H1 (cell line): ENCODE data around the gene RPA3. TPM values are rescaled to one million over a fixed set of nuclear protein-coding genes. Genes with fewer than 3 reads are reported as not detected.
A peak's percentile ranks its signal among the peaks of the same experiment; 100 is the strongest.

Source experiments
- BACH1 ChIP-seq: IDR thresholded peaks from 2 replicates; pipeline ENCODE4 v1.6.1; 2012; ENCODE audit warnings: low read length, improper control_type of control experiment
- BCL11A ChIP-seq, 2 experiments: IDR thresholded peaks; one replicate each; pipeline ENCODE4 v1.6.1; 2011; ENCODE audit warnings: low read depth in 2 of 2, low read length in 2 of 2, mild to moderate bottlenecking in 2 of 2
- CBX5 ChIP-seq: fragments of 300-800, 300-1000 bp; sonication (generic); IDR thresholded peaks from 2 replicates; pipeline ENCODE4 v1.7.1; 2016; ENCODE audit warnings: antibody characterized with exemption, low read length, low read depth
- CBX8 ChIP-seq: fragments of 300-800, 300-1000 bp; sonication (generic); IDR thresholded peaks from 2 replicates; pipeline ENCODE4 v1.7.1; 2016; ENCODE audit warnings: low read depth, low read length, borderline replicate concordance
- CHD2 ChIP-seq: IDR thresholded peaks from 2 replicates; pipeline ENCODE4 v1.6.1; 2012; ENCODE audit warnings: low read length, improper control_type of control experiment
- EGR1 ChIP-seq: IDR thresholded peaks from 2 replicates; pipeline ENCODE4 v1.6.1; 2011; ENCODE audit warnings: low read depth, low read length, borderline replicate concordance
- EP300 ChIP-seq, 2 experiments: IDR thresholded peaks; 1 replicate in 1 of 2; 2 replicates in 1 of 2; pipeline ENCODE4 v1.6.1; 2011 to 2012; ENCODE audit warnings: low read depth in 2 of 2, low read length in 2 of 2, mild to moderate bottlenecking in 2 of 2, borderline replicate concordance in 1 of 2, inconsistent platforms in 1 of 2, moderate library complexity in 1 of 2
- FOSL1 ChIP-seq: IDR thresholded peaks from 2 replicates; pipeline ENCODE4 v1.6.1; 2011; ENCODE audit warnings: mild to moderate bottlenecking, low read depth, low read length, moderate library complexity; ENCODE audit not compliant: insufficient read depth
- HDAC2 ChIP-seq, 2 experiments: fragments of 300-600 bp in 1 of 2; sonication (generic) in 1 of 2; IDR thresholded peaks; 2 replicates each; pipeline ENCODE4 v1.6.1; 2011 to 2012; ENCODE audit warnings: low read depth in 2 of 2, low read length in 2 of 2, mild to moderate bottlenecking in 2 of 2, moderate library complexity in 2 of 2, borderline replicate concordance in 1 of 2, inconsistent platforms in 1 of 2
- JUN ChIP-seq: IDR thresholded peaks from 2 replicates; pipeline ENCODE4 v1.6.1; 2011; ENCODE audit warnings: low read depth, mild to moderate bottlenecking, improper control_type of control experiment, low read length
- MAX ChIP-seq: IDR thresholded peaks from 2 replicates; pipeline ENCODE4 v1.6.1; 2012; ENCODE audit warnings: inconsistent platforms
- NANOG ChIP-seq: IDR thresholded peaks from 2 replicates; pipeline ENCODE4 v1.6.1; 2011; ENCODE audit warnings: low read length, low read depth, mild to moderate bottlenecking, inconsistent platforms; ENCODE audit not compliant: insufficient read depth, poor library complexity, severe bottlenecking
- POLR2AphosphoS5 ChIP-seq: IDR thresholded peaks from 2 replicates; pipeline ENCODE4 v1.6.1; 2011; ENCODE audit warnings: low read depth, low read length
- RXRA ChIP-seq: IDR thresholded peaks from 2 replicates; pipeline ENCODE4 v1.6.1; 2011; ENCODE audit warnings: low read depth, mild to moderate bottlenecking, low read length, moderate library complexity; ENCODE audit not compliant: insufficient read depth
- SAP30 ChIP-seq: fragments of 300-600 bp; sonication (generic); IDR thresholded peaks from 2 replicates; pipeline ENCODE4 v1.7.1; 2012; ENCODE audit warnings: low read length, moderate library complexity, mild to moderate bottlenecking, inconsistent platforms; ENCODE audit not compliant: insufficient read depth, insufficient replicate concordance
- SIN3A ChIP-seq, 2 experiments: IDR thresholded peaks in 1 of 2; conservative IDR thresholded peaks in 1 of 2; 2 replicates each; pipeline ENCODE4 v1.6.1; 2011 to 2012; ENCODE audit warnings: low read length in 2 of 2, improper control_type of control experiment in 1 of 2, low read depth in 1 of 2, mild to moderate bottlenecking in 1 of 2
- SP2 ChIP-seq: IDR thresholded peaks from 2 replicates; pipeline ENCODE4 v1.6.1; 2012; ENCODE audit warnings: mild to moderate bottlenecking, low read length, inconsistent platforms
- SP4 ChIP-seq: IDR thresholded peaks from 2 replicates; pipeline ENCODE4 v1.6.1; 2012; ENCODE audit warnings: low read length, inconsistent platforms
- SUZ12 ChIP-seq: fragments of 200-600 bp; sonication (generic); IDR thresholded peaks from 2 replicates; pipeline ENCODE4 v1.6.1; 2012; ENCODE audit warnings: mild to moderate bottlenecking, inconsistent platforms, low read length, moderate library complexity, mixed read lengths
- TAF7 ChIP-seq: optimal IDR thresholded peaks from 2 replicates; pipeline ENCODE3; 2011; ENCODE audit warnings: low read depth, mild to moderate bottlenecking, inconsistent platforms, low read length, moderate library complexity, borderline replicate concordance
- TBP ChIP-seq: IDR thresholded peaks from 2 replicates; pipeline ENCODE4 v1.6.1; 2011; ENCODE audit warnings: low read depth, low read length, improper control_type of control experiment
- TCF12 ChIP-seq: IDR thresholded peaks from 2 replicates; pipeline ENCODE4 v1.6.1; 2011; ENCODE audit warnings: low read depth, mild to moderate bottlenecking, low read length
- YY1 ChIP-seq: IDR thresholded peaks from 2 replicates; pipeline ENCODE4 v1.6.1; 2011; ENCODE audit warnings: low read depth, mild to moderate bottlenecking, low read length
- polyA plus RNA-seq, 7 experiments: library from polyadenylated mRNA; depleted of rRNA in 3 of 7; stranded (reverse) in 5 of 7; unstranded in 2 of 7; fragments of >200 nt in 5 of 7; fragments of 200-250 nt in 2 of 7; gene quantifications; 1 replicate in 5 of 7; 2 replicates in 1 of 7; 4 replicates in 1 of 7; pipeline versions ENCODE4 v1.2.1 to v1.2.3, GENCODE V29; 2011 to 2013; ENCODE audit warnings: missing spikeins in 2 of 7, mixed read lengths in 2 of 7
- total RNA-seq: library from RNA; stranded (reverse); fragmentation: NEBNext Ultra II Directional; extraction: Animal tissue kit (Norgen Biotek cat#: 25700); gene quantifications from 2 replicates; pipeline ENCODE4 v1.2.1, GENCODE V29; 2021

RPA3 gene
- total and polyA plus RNA-seq, 2 of the 8 experiments (the other 6 are each of a cell fraction or from before 2014, with no cell fraction given) = 60.2 to 105 TPM

DNA sequence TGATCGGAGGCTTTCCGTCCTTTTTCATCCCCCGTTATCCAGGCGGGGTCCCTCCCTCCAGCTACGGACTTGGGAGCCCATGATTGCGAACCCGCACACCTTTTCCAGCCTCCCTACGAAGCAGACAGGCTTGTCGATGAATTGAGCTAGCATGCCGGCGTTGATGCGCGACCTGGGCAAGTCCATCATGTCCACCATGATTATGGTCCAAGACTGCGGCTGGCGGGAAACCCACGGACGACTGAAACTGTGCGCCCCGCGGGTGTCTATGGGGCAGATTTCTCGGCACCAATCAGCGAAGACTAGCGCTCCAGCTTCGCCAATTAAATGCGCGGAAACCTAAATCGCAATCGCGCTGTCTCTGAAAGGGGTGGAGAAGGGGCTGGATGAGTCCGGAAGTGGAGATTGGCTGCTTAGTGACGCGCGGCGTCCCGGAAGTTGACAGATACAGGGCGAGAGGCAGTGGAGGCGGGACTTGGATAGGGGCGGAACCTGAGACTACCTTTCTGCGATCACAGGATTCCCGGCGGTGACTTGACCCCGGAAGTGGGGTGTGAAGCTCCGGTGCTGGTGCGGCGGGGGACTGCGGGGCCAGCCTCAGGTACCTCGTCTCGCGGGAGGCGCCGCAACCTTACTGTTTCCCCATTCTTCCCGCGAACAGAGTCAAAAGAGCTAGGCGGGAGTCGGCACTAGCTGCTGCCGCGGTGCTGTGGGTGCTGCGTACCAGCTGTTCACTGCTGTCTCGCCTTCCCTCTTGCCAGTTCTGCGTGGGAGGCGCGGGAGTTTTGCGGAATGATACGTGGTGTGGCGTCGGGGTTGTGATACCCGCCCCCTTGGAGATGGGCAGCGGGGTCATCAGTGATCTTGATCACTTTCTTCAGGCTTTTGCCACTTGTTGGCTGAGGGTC lies 77.9 kb downstream of the RPA3 start, which contains the start of gene UMAD1 (continued):
- no peak for TF ChIP-seq JUN
- peak; percentile 83 for TF ChIP-seq YY1
- no peak for TF ChIP-seq FOSL1
- no peak for TF ChIP-seq BCL11A (IDR thresholded peaks at IDR 0.05; ENCODE audit: low read depth in 2 of 2, low read length in 2 of 2)
- no peak for TF ChIP-seq MAX
- TF ChIP-seq CBX5 = no peak
- peak; percentile 49 to 53; a peak in 2 of 4 replicates for TF ChIP-seq HDAC2 (IDR thresholded peaks at IDR 0.05; ENCODE audit: borderline replicate concordance in 1 of 2, low read depth in 2 of 2, low read length in 2 of 2)
- peak; percentile 72 to 88; a peak in 3 of 4 replicates for TF ChIP-seq SIN3A (conservative IDR thresholded peaks at IDR 0.05 in 1 of 2, IDR thresholded peaks at IDR 0.05 in 1 of 2; ENCODE audit: low read depth in 1 of 2, low read length in 2 of 2)
- TF ChIP-seq TCF12 = no peak
- TF ChIP-seq SP4 = no peak
- TF ChIP-seq POLR2AphosphoS5 = peak; percentile 96
- peak; percentile 82 for TF ChIP-seq TBP
- TF ChIP-seq SUZ12 = no peak
- no peak for TF ChIP-seq EP300 (IDR thresholded peaks at IDR 0.05; ENCODE audit: borderline replicate concordance in 1 of 2, low read depth in 2 of 2, low read length in 2 of 2)
- no peak for TF ChIP-seq EGR1
- no peak for TF ChIP-seq NANOG
- peak; percentile 28; the same call in 1 of the 2 replicates for TF ChIP-seq BACH1
- TF ChIP-seq SAP30 = peak; percentile 79
- peak; percentile 72 for TF ChIP-seq TAF7
- TF ChIP-seq CBX8 = no peak
- peak; percentile 92 for TF ChIP-seq CHD2
- no peak for TF ChIP-seq RXRA
- peak; percentile 17; the same call in 1 of the 2 replicates for TF ChIP-seq SP2
